ENCODE data around the gene ARHGAP24.
A peak's percentile ranks its signal among the peaks of the same experiment; 100 is the strongest.
"Not testable (repeated sequence)": the region's sequence is repeated elsewhere in the genome, so short reads cannot be mapped to it uniquely, and the experiment has no call there.

ARHGAP24 gene

DNA sequence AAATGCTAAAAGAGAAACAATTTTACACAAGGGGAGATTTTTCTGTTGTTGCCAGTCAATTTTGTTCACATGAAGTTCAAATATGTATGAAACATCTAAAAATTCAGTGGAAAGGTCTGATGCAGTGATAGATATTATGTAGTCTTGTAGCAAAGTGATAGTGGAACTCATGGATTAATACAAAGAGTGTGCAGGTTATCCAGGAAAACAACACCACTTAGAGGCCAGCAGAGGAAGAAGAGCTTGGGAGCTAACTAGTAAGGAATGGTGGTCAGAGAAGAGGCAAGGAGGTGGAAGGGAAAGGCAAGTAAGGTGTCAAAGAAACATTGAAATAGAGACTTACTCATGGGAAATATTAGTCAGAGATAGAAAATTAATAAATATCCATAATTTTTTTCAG lies 489.3 kb downstream of the ARHGAP24 start:
- H3K27ac ChIP-seq, result no peak overlapping the region
- TF ChIP-seq CTCF (conservative IDR thresholded peaks at IDR 0.05) (peak; percentile 4), ZFX (IDR thresholded peaks at IDR 0.05) (no peak)

DNA sequence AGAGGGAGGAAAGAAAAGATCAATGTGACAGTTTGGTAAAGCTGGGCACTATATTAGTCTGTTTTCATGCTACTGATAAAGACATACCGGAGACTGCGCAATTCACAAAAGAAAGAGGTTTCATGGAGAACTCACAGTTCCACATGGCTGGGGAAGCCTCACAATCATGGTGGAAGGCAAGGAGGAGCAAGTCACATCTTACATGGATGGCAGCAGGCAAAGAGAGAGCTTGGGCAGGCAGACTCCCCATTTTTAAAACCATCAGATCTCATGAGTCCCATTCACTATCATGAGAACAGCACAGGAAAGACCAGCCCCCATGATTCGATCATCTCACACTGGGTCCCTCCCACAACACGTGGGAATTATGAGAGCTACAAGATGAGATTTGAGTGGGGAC lies 490.1 kb downstream of the ARHGAP24 start:
- H3K27ac ChIP-seq, result not testable (repeated sequence)

- H3K27ac ChIP-seq, result no peak overlapping the region
- TF ChIP-seq CTCF (conservative IDR thresholded peaks at IDR 0.05) (no peak), ZFX (IDR thresholded peaks at IDR 0.05) (no peak)
Measured at GRCh38 chr4:85965529-85965928, 490.6 kb downstream of the ARHGAP24 start.

GRCh38 chr4:85966373-85966772 lies 491.4 kb downstream of the ARHGAP24 start:
- TF ChIP-seq ZFX (IDR thresholded peaks at IDR 0.05) (no peak), CTCF (conservative IDR thresholded peaks at IDR 0.05) (no peak)
- no peak overlapping the region for H3K27ac ChIP-seq

DNA sequence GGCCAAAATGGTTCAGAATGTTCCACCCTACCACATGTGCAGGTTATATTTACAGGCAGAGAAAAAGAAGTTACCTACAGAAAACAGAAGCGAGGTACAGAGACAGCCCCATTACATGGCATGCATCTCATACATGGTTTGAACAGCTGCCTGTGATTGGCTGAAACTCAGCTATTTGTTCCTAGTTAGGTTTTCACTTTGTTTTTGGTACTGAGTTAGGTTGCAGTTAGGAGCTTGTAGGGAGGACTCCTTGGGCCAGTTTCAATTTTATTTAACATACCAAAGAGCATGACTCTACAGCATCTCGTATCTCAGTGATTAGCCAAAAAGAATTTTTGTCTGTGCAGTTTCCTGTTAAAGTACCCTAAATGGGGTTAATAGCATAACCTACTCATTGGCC lies 492.9 kb downstream of the ARHGAP24 start:
- TF ChIP-seq ZFX (IDR thresholded peaks at IDR 0.05), result no peak
- H3K27ac ChIP-seq, result no peak overlapping the region

DNA sequence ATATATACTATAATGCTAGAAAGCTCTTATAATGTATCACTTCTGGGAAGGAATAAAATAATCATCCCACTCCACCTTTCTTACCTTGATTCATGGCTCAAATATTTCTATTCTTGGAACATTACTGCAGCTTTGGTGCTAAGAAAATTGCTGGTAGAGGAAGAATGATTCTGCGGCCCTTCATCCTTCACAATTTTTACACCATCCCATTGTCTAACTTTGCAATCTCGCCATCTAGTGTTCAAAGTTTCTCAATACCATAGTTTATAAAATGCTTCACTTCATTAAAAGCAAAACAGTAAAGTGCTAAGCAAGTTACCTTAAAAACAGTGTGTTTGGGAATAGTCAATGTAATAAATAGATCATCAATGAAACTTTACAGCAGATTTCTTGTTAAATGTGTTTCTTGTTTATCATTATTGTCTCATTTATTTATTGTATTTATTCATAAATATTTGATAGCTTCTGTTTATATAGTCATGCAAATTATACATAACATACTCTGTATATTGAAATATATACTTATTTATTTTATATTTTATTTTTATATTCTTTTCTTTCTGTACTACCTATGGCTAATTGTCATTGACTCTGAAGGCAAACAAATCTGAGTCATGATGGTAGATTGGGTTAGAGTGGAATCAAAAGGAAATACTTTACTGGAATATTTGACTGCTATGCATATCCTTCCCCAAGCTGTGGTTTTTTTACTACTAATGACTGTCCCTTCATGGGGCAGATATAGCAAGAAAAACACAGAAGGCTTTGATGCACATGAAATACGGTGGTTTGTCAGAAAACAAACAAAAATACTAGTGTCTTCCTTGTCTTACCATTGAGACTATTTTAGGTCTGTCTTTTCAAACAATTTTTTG lies 494.2 kb downstream of the ARHGAP24 start:
- TF ChIP-seq ZFX (IDR thresholded peaks at IDR 0.05), result no peak
- TF ChIP-seq CTCF (conservative IDR thresholded peaks at IDR 0.05), result peak; percentile 66

GRCh38 chr4:85970535-85970934 lies 495.6 kb downstream of the ARHGAP24 start:
- H3K27ac ChIP-seq, result no peak overlapping the region
- TF ChIP-seq ZFX (IDR thresholded peaks at IDR 0.05), result no peak
- TF ChIP-seq CTCF (conservative IDR thresholded peaks at IDR 0.05), result no peak

More for the DNA sequence above, 494.2 kb downstream of the ARHGAP24 start:
- H3K27ac ChIP-seq, result no peak overlapping the region

DNA sequence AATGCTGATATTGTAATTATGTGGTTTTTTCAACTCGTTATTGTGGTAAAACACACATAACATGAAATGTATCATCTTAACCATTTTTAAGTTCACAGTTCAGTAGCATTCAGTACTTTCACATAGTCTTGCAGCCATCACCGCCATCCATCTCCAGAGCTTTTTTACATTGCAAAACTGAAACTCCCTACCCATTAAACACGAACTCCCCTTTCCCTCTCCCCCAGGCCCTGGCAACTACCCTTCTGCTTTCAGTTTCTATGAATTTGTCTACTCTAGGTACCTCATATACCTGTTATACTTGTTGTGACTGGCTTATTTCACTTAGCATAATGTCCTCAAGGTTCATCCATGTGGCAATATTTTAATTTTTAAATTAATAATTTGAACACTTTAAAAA lies 504.3 kb downstream of the ARHGAP24 start:
- TF ChIP-seq CTCF (conservative IDR thresholded peaks at IDR 0.05) (no peak), ZFX (IDR thresholded peaks at IDR 0.05) (no peak)

More for the DNA sequence above, 504.3 kb downstream of the ARHGAP24 start:
- no peak overlapping the region for H3K27ac ChIP-seq
